K562 (cell line): ENCODE measurements around the gene MTOR. TPM values are rescaled to one million over a fixed set of nuclear protein-coding genes. Genes with fewer than 3 reads are reported as not detected.

ENCODE experiments used
- CHD4 ChIP-seq: fragments of 200-600 bp; sonication (generic); IDR thresholded peaks from 3 replicates; pipeline ENCODE4 v1.6.1; 2012; ENCODE audit warnings: low read depth, mild to moderate bottlenecking, mixed read lengths, low read length, inconsistent platforms; ENCODE audit not compliant: insufficient read depth, insufficient replicate concordance, poor library complexity, severe bottlenecking
- CUX1 ChIP-seq: fragments of 200-800 bp; sonication (Bioruptor generic); IDR thresholded peaks from 2 replicates; pipeline ENCODE4 v1.6.1; 2016; ENCODE audit warnings: missing genetic modification characterization, missing compliant biosample characterization
- EZH2 ChIP-seq: IDR thresholded peaks from 2 replicates; pipeline ENCODE4 v1.6.1; 2012; ENCODE audit warnings: low read depth, mild to moderate bottlenecking, inconsistent platforms, low read length, borderline replicate concordance
- HBP1 ChIP-seq: fragments of 450-650 bp; formaldehyde crosslinking; IDR thresholded peaks from 2 replicates; pipeline ENCODE4 v1.4.0; 2022; ENCODE audit warnings: missing genetic modification characterization
- KAT7 ChIP-seq: sonication (generic); formaldehyde crosslinking; IDR thresholded peaks from 2 replicates; pipeline ENCODE4 v1.8.0; 2022; ENCODE audit warnings: missing genetic modification reagents, mild to moderate bottlenecking, borderline replicate concordance
- RFX1 ChIP-seq: fragments of 450-650 bp; IDR thresholded peaks from 2 replicates; pipeline ENCODE4 v1.6.1; 2016; ENCODE audit warnings: mild to moderate bottlenecking, moderate library complexity
- RNF219 ChIP-seq: fragments of 250-450 bp; sonication (Bioruptor Pico); IDR thresholded peaks from 2 replicates; pipeline ENCODE4 v1.5.0; 2022; ENCODE audit warnings: mild to moderate bottlenecking
- TBL1XR1 ChIP-seq, 2 experiments: IDR thresholded peaks; 2 replicates each; pipeline ENCODE4 v1.6.1; 2012; ENCODE audit warnings: improper control_type of control experiment in 2 of 2, low read length in 2 of 2, mild to moderate bottlenecking in 1 of 2
- THAP7 ChIP-seq: fragments of 250-450 bp; sonication (Bioruptor Pico); IDR thresholded peaks from 2 replicates; pipeline ENCODE4 v1.5.0; 2021
- XRCC4 ChIP-seq: IDR thresholded peaks from one replicate; pipeline ENCODE4 v1.6.1; 2011; ENCODE audit not compliant: insufficient read depth, insufficient read length; ENCODE audit errors: extremely low read depth
- ZBED1 ChIP-seq: IDR thresholded peaks from 2 replicates; pipeline ENCODE4 v1.6.1; 2014
- ZBTB49 ChIP-seq: sonication (generic); formaldehyde crosslinking; IDR thresholded peaks from 2 replicates; pipeline ENCODE4 v1.8.0; 2022; ENCODE audit warnings: missing genetic modification reagents, mild to moderate bottlenecking, borderline replicate concordance
- ZEB2 ChIP-seq: fragments of 450-650 bp; IDR thresholded peaks from 2 replicates; pipeline ENCODE4 v1.6.1; 2016
- ZNF551 ChIP-seq: fragments of 250-450 bp; sonication (Bioruptor Pico); IDR thresholded peaks from 2 replicates; pipeline ENCODE4 v1.5.0; 2021; ENCODE audit warnings: mild to moderate bottlenecking, moderate library complexity
- polyA plus RNA-seq, 8 experiments: library from polyadenylated mRNA; depleted of rRNA in 4 of 8; stranded (reverse) in 5 of 8; unstranded in 3 of 8; fragments of >200 nt; fragmentation: Nextera tagmentation in 2 of 8; fragmentation: Illumina TruSeq in 1 of 8; extraction: Ambion mirVana in 2 of 8; extraction: Trizol in 1 of 8; gene quantifications; 2 replicates each; pipeline versions ENCODE4 v1.2.1 to v1.2.3, GENCODE V29; 2011 to 2014; ENCODE audit warnings: inconsistent platforms in 1 of 8, missing spikeins in 1 of 8
- total RNA-seq, 7 experiments: library from RNA; depleted of rRNA in 6 of 7; stranded (reverse); fragments of >200 nt in 6 of 7; fragmentation: Illumina TruSeq in 2 of 7; extraction: Trizol in 2 of 7; gene quantifications; 2 replicates each; pipeline versions ENCODE4 v1.2.1 to v1.2.3, GENCODE V29; 2011 to 2021; ENCODE audit warnings: low replicate concordance in 1 of 7

MTOR gene
- total and polyA plus RNA-seq, 9 of the 15 experiments (the other 6 are each of a cell fraction or from before 2014, with no cell fraction given): 11.4 to 71.4 (median 52.2) TPM

GRCh38 chr1:11262171-11263049, at the start of gene MTOR (continued):
- TF ChIP-seq CUX1 (CRISPR knock-in tag) (no peak; the same call in 1 of the 2 replicates), ZEB2 (peak; percentile 97), RNF219 (CRISPR knock-in tag) (no peak), KAT7 (CRISPR knock-in tag) (0 out of 2 replicates have a peak, but pooled peaks have one; percentile 30), ZBTB49 (CRISPR knock-in tag) (no peak), ZNF551 (CRISPR knock-in tag) (no peak), RFX1 (no peak), CHD4 (no peak), TBL1XR1 (IDR thresholded peaks at IDR 0.05; ENCODE audit: low read length in 2 of 2) (peak in 1 of 2 experiments; percentile 64; a peak in 1 of 4 replicates), EZH2 (no peak), ZBED1 (no peak), XRCC4 (no peak), THAP7 (no peak), HBP1 (CRISPR knock-in tag) (no peak)
